Cerebellar nuclear complex (tissue), 1 donor: ENCODE results near the gene UBC.
"Not testable (repeated sequence)": the region's sequence is repeated elsewhere in the genome, so short reads cannot be mapped to it uniquely, and the experiment has no call there.

Source experiments
- DNase-seq, 2 experiments: peaks; one replicate each; lab custom pipeline; 2025; lab: John Stamatoyannopoulos, UW

The UBC gene

DNA sequence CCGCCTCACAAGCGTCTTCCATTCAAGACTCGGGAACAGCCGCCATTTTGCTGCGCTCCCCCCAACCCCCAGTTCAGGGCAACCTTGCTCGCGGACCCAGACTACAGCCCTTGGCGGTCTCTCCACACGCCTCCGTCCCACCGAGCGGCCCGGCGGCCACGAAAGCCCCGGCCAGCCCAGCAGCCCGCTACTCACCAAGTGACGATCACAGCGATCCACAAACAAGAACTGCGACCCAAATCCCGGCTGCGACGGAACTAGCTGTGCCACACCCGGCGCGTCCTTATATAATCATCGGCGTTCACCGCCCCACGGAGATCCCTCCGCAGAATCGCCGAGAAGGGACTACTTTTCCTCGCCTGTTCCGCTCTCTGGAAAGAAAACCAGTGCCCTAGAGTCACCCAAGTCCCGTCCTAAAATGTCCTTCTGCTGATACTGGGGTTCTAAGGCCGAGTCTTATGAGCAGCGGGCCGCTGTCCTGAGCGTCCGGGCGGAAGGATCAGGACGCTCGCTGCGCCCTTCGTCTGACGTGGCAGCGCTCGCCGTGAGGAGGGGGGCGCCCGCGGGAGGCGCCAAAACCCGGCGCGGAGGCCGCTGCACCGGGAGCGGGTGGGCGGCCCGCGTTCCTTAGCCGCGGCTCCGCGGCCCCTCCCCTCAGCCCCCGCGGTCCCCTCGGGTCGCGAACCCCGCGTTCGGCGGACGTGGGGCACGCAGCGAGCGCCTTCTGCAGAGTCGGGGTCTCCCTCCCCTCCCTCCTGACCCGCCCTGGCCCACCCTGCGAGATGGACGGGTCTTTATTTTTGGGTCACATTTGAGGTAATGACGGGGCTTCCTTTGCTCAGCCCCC lies at the start of gene UBC:
TSS of gene UBC (minus strand) at position 259 of the 847 bp plus-strand sequence. CDS start 879 bp downstream, outside the sequence.
- no peak for DNase-seq

DNA sequence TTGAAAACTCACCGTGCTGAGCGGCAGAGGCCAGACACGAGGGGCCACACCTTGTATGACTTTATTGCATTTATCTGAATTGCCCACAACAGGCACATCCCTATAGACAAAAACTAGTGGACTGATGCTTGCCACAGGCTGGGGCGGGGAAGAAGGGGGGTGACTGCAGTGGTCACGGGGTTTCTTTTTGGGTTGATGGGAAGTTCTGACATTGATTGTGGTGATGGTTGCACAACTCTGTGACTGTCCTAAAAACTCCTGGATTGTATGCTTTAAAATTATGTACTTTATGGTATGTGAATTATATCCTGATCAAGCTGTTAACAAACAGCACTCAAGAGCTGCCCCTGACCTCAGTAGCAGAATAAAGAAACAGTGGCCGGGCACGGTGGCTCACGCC lies 48.8 kb upstream of the UBC start:
- DNase-seq = no peak

DNA sequence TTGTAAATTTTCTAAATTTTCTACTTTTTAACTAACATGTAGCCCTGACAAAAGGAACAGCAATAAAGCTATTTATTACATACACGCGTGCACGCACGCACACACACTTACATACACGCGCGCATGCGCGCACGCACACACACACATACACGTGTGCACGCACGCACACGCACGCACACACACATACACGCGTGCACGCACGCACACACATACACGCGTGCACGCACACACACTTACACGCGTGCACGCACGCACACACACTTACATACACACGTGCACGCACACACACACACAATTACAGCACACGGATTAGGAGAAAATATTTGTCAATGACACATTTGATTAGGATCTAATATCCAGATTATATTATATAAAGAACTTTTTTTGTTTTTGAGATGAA lies 46.6 kb upstream of the UBC start:
- DNase-seq = no peak

DNA sequence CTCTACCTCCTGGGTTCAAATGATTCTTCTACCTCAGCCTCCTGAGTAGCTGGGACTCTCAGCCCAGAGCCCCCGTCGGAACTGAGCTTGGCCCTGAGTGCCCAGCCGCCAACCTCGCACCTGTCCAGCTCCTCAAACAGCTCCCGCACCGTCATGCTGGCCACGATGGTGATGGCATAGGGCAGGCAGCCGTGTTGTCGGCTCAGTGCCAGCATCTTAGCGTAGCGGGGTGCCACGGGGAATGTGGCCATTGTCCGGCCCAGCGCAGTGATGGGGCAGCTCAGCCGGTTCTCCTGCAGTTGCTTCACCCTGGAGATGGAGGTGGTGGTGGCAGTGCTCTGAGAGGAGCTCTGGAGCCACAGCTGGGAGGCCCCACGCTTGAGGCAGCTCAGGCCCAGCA lies 42.1 kb upstream of the UBC start:
- no peak for DNase-seq

- no peak for DNase-seq
Measured at GRCh38 chr12:124954771-124955170, 40.3 kb upstream of the UBC start.

GRCh38 chr12:124953689-124954405 lies 39.4 kb upstream of the UBC start:
- DNase-seq = no peak

DNA sequence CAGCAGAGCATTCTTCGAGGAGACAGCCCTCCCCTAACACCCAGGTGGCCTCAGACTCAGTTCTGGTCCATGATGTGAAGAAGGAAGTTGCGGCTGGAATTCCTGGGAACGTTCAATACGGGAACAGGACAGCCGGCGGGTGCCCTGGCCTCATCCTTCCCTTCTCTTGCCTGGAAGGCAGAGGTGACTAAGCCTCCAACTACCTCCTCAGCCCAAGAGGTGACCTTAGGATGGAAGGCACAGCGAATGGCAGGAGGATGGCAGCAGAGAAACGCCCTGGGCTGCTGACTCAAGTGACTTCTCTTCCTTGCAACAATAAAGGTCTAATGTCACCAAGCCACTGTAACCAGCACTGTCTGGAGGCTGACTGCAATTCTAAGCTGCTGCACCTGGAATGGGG lies 38.4 kb upstream of the UBC start:
- no peak for DNase-seq

- no peak for DNase-seq
Measured at GRCh38 chr12:124952295-124952694, 37.8 kb upstream of the UBC start.

DNA sequence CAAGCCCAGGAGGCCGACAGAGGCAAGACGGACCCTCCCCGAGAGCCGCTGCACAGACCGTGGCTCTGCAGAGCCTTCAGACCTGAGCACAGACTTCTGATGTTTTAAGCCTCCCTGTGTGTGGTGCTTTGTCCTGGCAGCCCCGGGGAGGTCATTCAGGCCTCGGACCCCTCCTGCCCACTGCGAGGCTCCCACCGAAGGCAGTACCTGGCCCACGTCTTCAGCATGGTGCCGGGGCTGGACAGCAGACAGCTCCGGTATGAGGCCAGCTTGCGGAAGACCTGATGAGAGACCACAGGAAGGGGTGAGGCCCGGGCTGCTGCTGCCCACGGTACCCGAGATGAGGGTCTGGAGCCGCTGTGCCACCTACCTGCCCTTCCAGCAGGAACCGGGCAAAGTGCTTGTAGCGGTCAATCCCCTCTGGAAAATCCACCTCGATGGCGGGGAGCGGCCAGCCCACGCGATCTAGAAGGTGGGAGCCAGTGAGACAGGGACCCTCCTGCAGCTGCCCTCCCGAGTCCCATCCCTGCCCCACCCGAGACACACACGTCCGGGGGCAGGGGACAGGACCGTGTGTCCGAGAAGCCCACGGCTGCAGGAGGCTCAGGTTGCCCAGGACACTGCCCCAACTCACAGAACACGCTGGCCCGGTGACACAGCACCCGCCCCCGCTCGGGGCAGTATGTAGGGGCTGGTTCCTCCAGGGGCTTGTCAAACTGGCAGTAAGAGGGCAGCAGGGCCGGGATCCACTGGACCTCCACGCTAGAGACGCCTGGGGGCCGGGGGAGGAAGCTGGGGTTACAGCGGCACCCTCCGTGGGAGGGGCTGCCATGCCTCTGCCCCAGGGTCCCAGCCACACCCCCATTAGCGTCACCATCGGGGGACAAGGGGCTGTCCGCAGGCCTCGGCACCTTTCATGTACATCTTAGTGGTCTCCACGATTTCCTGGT lies 35.6 kb upstream of the UBC start:
- no peak for DNase-seq

DNA sequence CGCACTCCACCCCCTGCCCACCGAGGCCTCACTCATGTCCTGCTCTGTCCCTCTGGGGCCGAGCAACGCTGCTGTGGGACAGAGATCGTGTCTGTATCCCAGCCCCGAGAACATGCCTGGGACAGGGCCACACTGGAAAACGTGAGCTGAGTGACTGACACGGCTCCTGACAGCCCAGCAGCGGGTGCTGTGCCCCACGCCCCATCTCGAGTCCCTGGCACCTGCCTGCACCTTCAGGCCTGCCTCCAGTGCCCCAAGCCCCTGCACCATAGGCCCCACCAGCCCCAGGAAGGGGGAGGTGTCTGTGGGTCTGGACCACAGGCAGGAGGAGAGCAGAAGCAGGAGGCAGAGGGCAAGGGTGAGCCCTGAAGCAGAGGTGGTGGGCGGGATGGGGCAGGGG lies 34.6 kb upstream of the UBC start:
- no peak for DNase-seq

GRCh38 chr12:124947561-124948398 lies 33.3 kb upstream of the UBC start:
- DNase-seq = no peak

DNA sequence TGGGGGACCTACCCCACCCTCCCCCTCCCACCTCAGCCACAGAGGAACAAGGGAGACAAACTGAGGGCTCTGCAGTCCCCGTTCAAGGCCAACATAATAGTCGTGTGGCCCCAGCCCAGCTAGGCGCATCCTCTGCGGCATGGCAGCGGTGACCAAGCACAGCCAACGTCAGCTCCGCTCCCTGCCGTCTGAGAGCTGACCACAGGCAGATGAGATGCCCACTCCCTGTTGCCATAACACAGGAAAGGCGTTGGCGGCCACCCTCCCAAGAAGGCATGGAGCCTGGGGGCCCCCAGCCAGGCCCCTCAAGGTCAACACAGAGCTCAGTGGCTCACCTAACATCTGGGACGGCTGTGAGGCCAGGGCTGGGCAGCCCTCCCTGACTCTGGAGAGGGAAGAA lies 32.6 kb upstream of the UBC start:
- DNase-seq = no peak

DNA sequence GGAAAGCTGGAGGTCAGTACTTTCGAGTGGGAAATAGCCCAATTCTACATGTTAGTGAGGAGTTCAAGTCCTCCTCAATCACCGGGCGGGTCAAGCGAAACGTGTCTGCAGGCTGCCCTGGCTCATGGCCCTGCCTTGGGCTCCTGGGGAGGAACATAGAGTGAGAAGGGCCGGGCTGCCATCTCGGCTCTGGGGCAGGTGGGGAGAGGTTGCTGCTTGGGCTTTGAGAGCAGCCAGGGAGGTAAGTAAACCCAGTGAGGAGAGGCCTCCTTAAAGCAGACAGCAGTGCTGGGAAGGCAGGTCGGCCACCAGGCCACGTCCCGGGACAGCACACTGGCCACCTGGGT lies 32.0 kb upstream of the UBC start:
- DNase-seq = no peak

GRCh38 chr12:124941170-124941527 lies 26.7 kb upstream of the UBC start:
- no peak for DNase-seq

GRCh38 chr12:124940393-124941169 lies 26.1 kb upstream of the UBC start:
- DNase-seq = no peak

DNA sequence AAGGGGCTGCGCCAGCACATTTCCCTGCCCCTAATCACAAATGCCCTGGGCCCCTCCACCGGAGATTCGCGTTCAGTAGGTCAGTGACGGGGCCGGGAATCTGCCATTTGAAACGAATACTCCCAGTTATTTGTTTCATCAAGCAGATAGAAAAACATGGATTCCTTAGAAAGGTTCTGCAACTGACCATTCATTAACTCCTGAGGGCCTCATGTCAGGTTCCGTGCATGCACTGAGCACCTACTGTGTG lies 25.6 kb upstream of the UBC start:
- DNase-seq = no peak

- DNase-seq = no peak
Measured at GRCh38 chr12:124939421-124940142, 25.1 kb upstream of the UBC start.

GRCh38 chr12:124939079-124939420 lies 24.6 kb upstream of the UBC start:
- no peak for DNase-seq

DNA sequence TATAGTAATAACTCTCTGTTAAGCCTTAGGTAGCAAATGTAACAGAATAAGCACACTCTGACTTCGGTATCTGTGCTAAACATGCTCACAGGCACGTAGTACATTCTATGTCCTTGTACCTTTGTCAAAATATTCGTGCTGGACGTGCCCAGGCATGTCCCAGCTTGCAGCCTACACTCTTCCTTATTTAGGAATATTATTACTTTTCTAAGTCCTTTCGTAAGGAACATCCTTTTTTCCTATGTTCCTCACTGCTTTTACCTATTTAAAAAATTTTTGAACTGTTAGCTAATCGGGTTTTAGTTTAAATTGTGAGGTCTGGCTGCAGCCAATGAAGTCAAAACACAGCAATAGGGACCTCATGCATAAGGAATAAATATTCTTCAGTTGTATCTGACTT lies 24.1 kb upstream of the UBC start:
- DNase-seq = no peak

- no peak for DNase-seq
Measured at GRCh38 chr12:124938108-124938507, 23.7 kb upstream of the UBC start.

GRCh38 chr12:124931528-124931927 lies 17.1 kb upstream of the UBC start:
- not testable (repeated sequence) for DNase-seq
